Natural killer cell (primary cell): ENCODE data around the gene DPH3. TPM values are rescaled to one million over a fixed set of nuclear protein-coding genes. Genes with fewer than 3 reads are reported as not detected.

Source experiments
- ATAC-seq, 3 donors: fragments of 150-1000 bp in 2 of 3; fragments of 200-7000 bp in 1 of 3; cut with Tn5 transposase; 1 replicate in 1 of 3; 2 replicates in 2 of 3; pipeline ENCODE4 v1.10.0; 2021; ENCODE audit warnings: mild to moderate bottlenecking in 2 of 3, moderate library complexity in 2 of 3
- DNase-seq, 2 donors: peaks; one replicate each; pipeline versions ENCODE4 v3.0.0 to v3.0.0-alpha.2; 2013 to 2021; ENCODE audit warnings: mixed read lengths in 1 of 2
- H3K27ac ChIP-seq: one replicate; pipeline ENCODE4 v1.5.1; 2013; ENCODE audit warnings: mild to moderate bottlenecking, low read length
- H3K27me3 ChIP-seq: one replicate; pipeline ENCODE4 v1.6.1; 2013; ENCODE audit warnings: low read length; ENCODE audit not compliant: control insufficient read depth, insufficient read depth
- H3K36me3 ChIP-seq: one replicate; pipeline ENCODE4 v1.6.1; 2013; ENCODE audit warnings: low read length; ENCODE audit not compliant: control insufficient read depth, insufficient read depth
- H3K4me1 ChIP-seq: one replicate; pipeline ENCODE4 v1.6.1; 2013; ENCODE audit warnings: low read length; ENCODE audit not compliant: control insufficient read depth, insufficient read depth
- H3K4me3 ChIP-seq: one replicate; pipeline ENCODE4 v1.5.1; 2013; ENCODE audit warnings: low read length
- H3K9me3 ChIP-seq: one replicate; pipeline ENCODE4 v1.6.1; 2013; ENCODE audit warnings: low read length; ENCODE audit not compliant: control insufficient read depth, insufficient read depth
- H3K27ac Mint-ChIP-seq, 2 donors: one replicate each; pipeline ENCODE4 v1.8.0; 2022; ENCODE audit warnings: mild to moderate bottlenecking in 2 of 2, mixed read lengths in 2 of 2, moderate library complexity in 1 of 2
- H3K27me3 Mint-ChIP-seq, 2 donors: one replicate each; pipeline ENCODE4 v1.8.0; 2022; ENCODE audit warnings: low read depth in 2 of 2, mixed read lengths in 2 of 2
- H3K36me3 Mint-ChIP-seq: one replicate; pipeline ENCODE4 v1.8.0; 2022; ENCODE audit warnings: mixed read lengths
- H3K4me1 Mint-ChIP-seq, 2 donors: one replicate each; pipeline ENCODE4 v1.8.0; 2022; ENCODE audit warnings: mixed read lengths in 2 of 2
- H3K4me3 Mint-ChIP-seq: one replicate; pipeline ENCODE4 v1.8.0; 2022; ENCODE audit warnings: mild to moderate bottlenecking, moderate library complexity, mixed read lengths
- H3K9me3 Mint-ChIP-seq, 2 donors: one replicate each; pipeline ENCODE4 v1.8.0; 2022; ENCODE audit warnings: mixed read lengths in 2 of 2
- CTCF ChIP-seq: fragments of 200-600 bp; IDR thresholded peaks from one replicate; pipeline ENCODE4 v1.8.0; 2022; ENCODE audit warnings: antibody characterized with exemption
- WGBS: methylation state at CpG from one replicate; pipeline ENCODE4 v1.1.7; 2013; ENCODE audit warnings: missing lambda C conversion rate; ENCODE audit not compliant: insufficient coverage; 5-methylcytosine and 5-hydroxymethylcytosine counted together
- intact Hi-C: fragments of 100-400 bp; cut with micrococcal nuclease; formaldehyde crosslinking; loops from one replicate; pipeline ENCODE4 v1.14.2; 2022
- total RNA-seq, 4 donors: library from RNA; stranded (reverse); fragments of 120-200 nt in 1 of 4; gene quantifications; one replicate each; pipeline versions ENCODE4 v1.2.3 to v1.2.4, GENCODE V29; 2013 to 2022

The DPH3 gene
- total RNA-seq, 3 donors from 2014 or later (not counting 1 experiment from before 2014, with no cell fraction given) = 20.4 to 27.3 (median 22.8) TPM

GRCh38 chr3:16302082-16302631 is 37.4 kb upstream of the DPH3 start:
- DNase-seq (peak in 1 of 2 donors; percentile 18), ATAC-seq (no peak)
- Mint-ChIP-seq H3K4me3 (peak overlapping the region; percentile 96), H3K4me1 (peaks cover 78 to 86% of the 10 kb centered on the region in 2 donors), H3K27ac (peak overlapping the region; percentile 95 to 98), H3K9me3 (no peaks in the 10 kb centered on the region), H3K36me3 (peaks cover 9% of the 10 kb centered on the region), H3K27me3 (no peaks in the 10 kb centered on the region)
- Histone ChIP-seq H3K36me3 (peaks cover 59% of the 10 kb centered on the region), H3K27me3 (no peaks in the 10 kb centered on the region), H3K4me3 (peak overlapping the region; percentile 7), H3K9me3 (no peaks in the 10 kb centered on the region), H3K4me1 (peaks cover 50% of the 10 kb centered on the region), H3K27ac (peak overlapping the region; percentile 83)
- intact Hi-C loops = loop anchor here (5.0 to 10.0 kb wide), 3 partner anchors 585 to 853 kb away; no protein-coding TSS in a partner anchor
- no peak for TF ChIP-seq CTCF
- 66% methylated on average over 6 of the region's 6 CpGs for WGBS

- peak; percentile 35 to 55 (median 53) for ATAC-seq
- WGBS = 36% methylated on average over 5 of the region's 6 CpGs
- DNase-seq = peak in 1 of 2 donors; percentile 52
- no peaks in the 10 kb centered on the region for H3K27me3 Mint-ChIP-seq
- TF ChIP-seq CTCF = no peak
- Histone ChIP-seq H3K4me1 (peaks cover 50% of the 10 kb centered on the region), H3K36me3 (peaks cover 57% of the 10 kb centered on the region), H3K4me3 (peak overlapping the region; percentile 7), H3K27ac (peak overlapping the region; percentile 83), H3K27me3 (no peaks in the 10 kb centered on the region), H3K9me3 (no peaks in the 10 kb centered on the region)
- H3K4me1 Mint-ChIP-seq = peaks cover 71 to 86% of the 10 kb centered on the region in 2 donors
- peak overlapping the region; percentile 96 for H3K4me3 Mint-ChIP-seq
- peaks cover 16% of the 10 kb centered on the region for H3K36me3 Mint-ChIP-seq
- peak overlapping the region; percentile 95 to 98 for H3K27ac Mint-ChIP-seq
- no peaks in the 10 kb centered on the region for H3K9me3 Mint-ChIP-seq
- intact Hi-C loops = loop anchor here (2.0 to 10.0 kb wide), 6 partner anchors 13 to 853 kb away; no protein-coding TSS in a partner anchor
Observed at GRCh38 chr3:16301507-16301906, 36.8 kb upstream of the DPH3 start.

GRCh38 chr3:16300881-16301359 is 36.2 kb upstream of the DPH3 start:
- no peaks in the 10 kb centered on the region for H3K27me3 Mint-ChIP-seq

More at GRCh38 chr3:16300881-16301359, 36.2 kb upstream of the DPH3 start:
- Histone ChIP-seq H3K36me3 (peaks cover 54% of the 10 kb centered on the region), H3K4me1 (peaks cover 50% of the 10 kb centered on the region), H3K9me3 (no peaks in the 10 kb centered on the region), H3K4me3 (peak overlapping the region; percentile 1), H3K27ac (peak overlapping the region; percentile 83), H3K27me3 (no peaks in the 10 kb centered on the region)
- DNase-seq (peak in 1 of 2 donors; percentile 86), ATAC-seq (peak; percentile 73 to 90 (median 88))
- H3K4me1 Mint-ChIP-seq = peaks cover 68 to 86% of the 10 kb centered on the region in 2 donors
- peak overlapping the region; percentile 96 for H3K4me3 Mint-ChIP-seq
- 16% methylated on average over 2 of the region's 2 CpGs for WGBS
- no peak for TF ChIP-seq CTCF
- H3K27ac Mint-ChIP-seq = peak overlapping the region; percentile 95 to 98
- intact Hi-C loops = loop anchor here (2.0 to 10.0 kb wide), 6 partner anchors 14 to 854 kb away; no protein-coding TSS in a partner anchor
- H3K36me3 Mint-ChIP-seq = peaks cover 22% of the 10 kb centered on the region
- H3K9me3 Mint-ChIP-seq = no peaks in the 10 kb centered on the region
